ENCODE measurements around the gene TRIOBP.
A peak's percentile ranks its signal among the peaks of the same experiment; 100 is the strongest.
"Not testable (repeated sequence)": the region's sequence is repeated elsewhere in the genome, so short reads cannot be mapped to it uniquely, and the experiment has no call there.

TRIOBP gene

GRCh38 chr22:37686002-37686982 lies 10.6 kb upstream of the TRIOBP start, which contains the start of gene NOL12:
NOL12 (plus strand) TSS chr22:37686343; CDS start chr22:37686393, 50 bp downstream.
- DNase-seq (ENCODE audit: low read depth in 4 of 4, low spot score in 1 of 4): peak; percentile 29 to 66 (median 58)

- DNase-seq (ENCODE audit: low read depth in 4 of 4, low spot score in 1 of 4): no peak
Observed at GRCh38 chr22:37690407-37690806, 6.4 kb upstream of the TRIOBP start.

GRCh38 chr22:37690901-37691504 lies 5.8 kb upstream of the TRIOBP start:
- DNase-seq (ENCODE audit: low read depth in 4 of 4, low spot score in 1 of 4): no peak

GRCh38 chr22:37692627-37693285 lies 4.1 kb upstream of the TRIOBP start:
- no peak for DNase-seq (ENCODE audit: low read depth in 4 of 4, low spot score in 1 of 4)

GRCh38 chr22:37694131-37694530 lies 2.7 kb upstream of the TRIOBP start:
- DNase-seq (ENCODE audit: low read depth in 4 of 4, low spot score in 1 of 4): not testable (repeated sequence)

- not testable (repeated sequence) for DNase-seq (ENCODE audit: low read depth in 4 of 4, low spot score in 1 of 4)
Observed at GRCh38 chr22:37696260-37696656, 590 bp upstream of the TRIOBP start.

GRCh38 chr22:37697538-37697835 lies 639 bp downstream of the TRIOBP start:
- DNase-seq (ENCODE audit: low read depth in 4 of 4, low spot score in 1 of 4): no peak

GRCh38 chr22:37701141-37701786 lies 4.4 kb downstream of the TRIOBP start:
- DNase-seq (ENCODE audit: low read depth in 4 of 4, low spot score in 1 of 4): no peak

GRCh38 chr22:37703906-37704305 lies 7.1 kb downstream of the TRIOBP start:
- DNase-seq (ENCODE audit: low read depth in 4 of 4, low spot score in 1 of 4): no peak

GRCh38 chr22:37704645-37705044 lies 7.8 kb downstream of the TRIOBP start:
- DNase-seq (ENCODE audit: low read depth in 4 of 4, low spot score in 1 of 4): no peak

GRCh38 chr22:37705205-37705604 lies 8.4 kb downstream of the TRIOBP start:
- no peak for DNase-seq (ENCODE audit: low read depth in 4 of 4, low spot score in 1 of 4)

GRCh38 chr22:37708580-37709444 lies 12.0 kb downstream of the TRIOBP start:
- DNase-seq (ENCODE audit: low read depth in 4 of 4, low spot score in 1 of 4): no peak

GRCh38 chr22:37709445-37709765 lies 12.6 kb downstream of the TRIOBP start:
- no peak for DNase-seq (ENCODE audit: low read depth in 4 of 4, low spot score in 1 of 4)

- no peak for DNase-seq (ENCODE audit: low read depth in 4 of 4, low spot score in 1 of 4)
Observed at GRCh38 chr22:37710675-37711074, 13.8 kb downstream of the TRIOBP start.

- no peak for DNase-seq (ENCODE audit: low read depth in 4 of 4, low spot score in 1 of 4)
Observed at GRCh38 chr22:37711490-37711889, 14.6 kb downstream of the TRIOBP start.

- DNase-seq (ENCODE audit: low read depth in 4 of 4, low spot score in 1 of 4): no peak
Observed at GRCh38 chr22:37713761-37714160, 16.9 kb downstream of the TRIOBP start.

- no peak for DNase-seq (ENCODE audit: low read depth in 4 of 4, low spot score in 1 of 4)
Observed at GRCh38 chr22:37714634-37715033, 17.8 kb downstream of the TRIOBP start.

- no peak for DNase-seq (ENCODE audit: low read depth in 4 of 4, low spot score in 1 of 4)
Observed at GRCh38 chr22:37715760-37716159, 18.9 kb downstream of the TRIOBP start.

GRCh38 chr22:37716708-37717107 lies 19.9 kb downstream of the TRIOBP start:
- DNase-seq (ENCODE audit: low read depth in 4 of 4, low spot score in 1 of 4): no peak

- DNase-seq (ENCODE audit: low read depth in 4 of 4, low spot score in 1 of 4): not testable (repeated sequence)
Observed at GRCh38 chr22:37717235-37717634, 20.4 kb downstream of the TRIOBP start.

Data from stimulated activated CD4-positive, alpha-beta T cell treated with anti-CD3 and anti-CD28 coated beads, Interleukin-1b, Interleukin-23, amount 100 ng/mL, for 24 hours (primary cell).